Calu3 (cell line): Measurements from ENCODE around the gene SLC16A2. TPM values are rescaled to one million over a fixed set of nuclear protein-coding genes. Genes with fewer than 3 reads are reported as not detected.

Experiments
- BruUV-seq: library from RNA; stranded (reverse); fragments of 400-500 nt; replicated peaks from 2 replicates; lab custom pipeline; 2021; lab: Mats Ljungman, UMichigan
- CTCF ChIA-PET: fragments of 300-600 bp; sonication (Branson Sonifier 250); formaldehyde crosslinking; loops from one replicate; lab custom pipeline; 2022; ENCODE audit warnings: antibody characterized with exemption; lab: Charles Lee
- DNase-seq: peaks from one replicate; pipeline ENCODE4 v3.0.0; 2022
- H3K27ac Mint-ChIP-seq: one replicate; pipeline ENCODE4 v1.8.0; 2022; ENCODE audit warnings: mixed read lengths; ENCODE audit not compliant: unreplicated experiment
- H3K27me3 Mint-ChIP-seq: one replicate; pipeline ENCODE4 v1.8.0; 2022; ENCODE audit warnings: mixed read lengths; ENCODE audit not compliant: unreplicated experiment
- H3K36me3 Mint-ChIP-seq: one replicate; pipeline ENCODE4 v1.8.0; 2022; ENCODE audit warnings: mild to moderate bottlenecking, moderate library complexity, mixed read lengths; ENCODE audit not compliant: insufficient read depth, unreplicated experiment
- H3K4me1 Mint-ChIP-seq: one replicate; pipeline ENCODE4 v1.8.0; 2022; ENCODE audit warnings: mild to moderate bottlenecking, low read depth, mixed read lengths; ENCODE audit not compliant: unreplicated experiment
- H3K4me3 Mint-ChIP-seq: one replicate; pipeline ENCODE4 v1.8.0; 2022; ENCODE audit warnings: mild to moderate bottlenecking, low read depth, moderate library complexity, mixed read lengths; ENCODE audit not compliant: unreplicated experiment
- H3K9me3 Mint-ChIP-seq: one replicate; pipeline ENCODE4 v1.8.0; 2022; ENCODE audit warnings: low read depth, mixed read lengths; ENCODE audit not compliant: unreplicated experiment
- intact Hi-C: fragments of 100-400 bp; cut with micrococcal nuclease; formaldehyde crosslinking; loops from one replicate; pipeline ENCODE4 v1.10.0; 2022; ENCODE audit not compliant: unreplicated experiment
- total RNA-seq: library from RNA; stranded (reverse); gene quantifications from 2 replicates; pipeline ENCODE4 v1.2.3, GENCODE V29; 2022
- TF ChIP-seq, protein P1 (sequence below): fragments of 200-600 bp; IDR thresholded peaks from one replicate; pipeline ENCODE4 v1.8.0; 2022; ENCODE audit warnings: antibody characterized with exemption; ENCODE audit not compliant: unreplicated experiment

Gene SLC16A2
- total RNA-seq, 1 experiment from 2014 or later, result 0.59 TPM

DNA sequence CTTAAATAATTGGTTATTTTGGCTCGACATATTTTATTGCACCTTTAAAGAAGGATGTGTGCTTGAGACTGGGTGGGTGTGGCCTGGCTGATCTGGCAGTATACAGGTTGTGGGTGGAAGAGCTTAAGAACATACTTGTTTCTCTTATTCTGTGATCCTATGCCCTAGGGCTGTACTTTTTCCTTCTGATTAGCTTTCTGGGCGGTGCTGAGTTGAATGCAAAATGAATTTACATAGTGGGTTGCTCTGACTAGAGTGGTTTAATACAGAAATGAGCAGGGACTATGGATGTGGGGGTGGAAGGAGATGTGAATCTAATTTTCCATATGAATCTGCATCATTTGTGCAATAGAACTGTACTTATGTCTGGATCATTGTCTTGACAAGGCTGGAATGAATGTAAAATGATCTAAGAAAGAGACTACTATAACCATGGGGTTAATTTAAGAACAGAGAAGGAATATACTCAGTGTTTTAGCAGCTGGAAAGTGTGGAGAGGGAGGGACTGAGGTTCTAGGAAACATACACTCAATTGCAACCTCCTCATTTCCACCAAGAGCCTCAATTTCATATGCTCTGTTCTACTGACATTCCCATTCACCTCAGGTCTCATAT, 119.4 kb downstream of the SLC16A2 start:
- Mint-ChIP-seq H3K9me3 (no peaks in the 10 kb centered on the region), H3K4me1 (no peaks in the 10 kb centered on the region), H3K27ac (no peak overlapping the region), H3K27me3 (peaks cover 24% of the 10 kb centered on the region), H3K4me3 (no peak overlapping the region), H3K36me3 (peaks cover 16% of the 10 kb centered on the region)
- BruUV-seq, result no TSS peak
- TF ChIP-seq, protein P1, sequence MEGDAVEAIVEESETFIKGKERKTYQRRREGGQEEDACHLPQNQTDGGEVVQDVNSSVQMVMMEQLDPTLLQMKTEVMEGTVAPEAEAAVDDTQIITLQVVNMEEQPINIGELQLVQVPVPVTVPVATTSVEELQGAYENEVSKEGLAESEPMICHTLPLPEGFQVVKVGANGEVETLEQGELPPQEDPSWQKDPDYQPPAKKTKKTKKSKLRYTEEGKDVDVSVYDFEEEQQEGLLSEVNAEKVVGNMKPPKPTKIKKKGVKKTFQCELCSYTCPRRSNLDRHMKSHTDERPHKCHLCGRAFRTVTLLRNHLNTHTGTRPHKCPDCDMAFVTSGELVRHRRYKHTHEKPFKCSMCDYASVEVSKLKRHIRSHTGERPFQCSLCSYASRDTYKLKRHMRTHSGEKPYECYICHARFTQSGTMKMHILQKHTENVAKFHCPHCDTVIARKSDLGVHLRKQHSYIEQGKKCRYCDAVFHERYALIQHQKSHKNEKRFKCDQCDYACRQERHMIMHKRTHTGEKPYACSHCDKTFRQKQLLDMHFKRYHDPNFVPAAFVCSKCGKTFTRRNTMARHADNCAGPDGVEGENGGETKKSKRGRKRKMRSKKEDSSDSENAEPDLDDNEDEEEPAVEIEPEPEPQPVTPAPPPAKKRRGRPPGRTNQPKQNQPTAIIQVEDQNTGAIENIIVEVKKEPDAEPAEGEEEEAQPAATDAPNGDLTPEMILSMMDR, result no peak
- DNase-seq, result no peak
- CTCF ChIA-PET, result no interaction called here
- intact Hi-C loops, result no loop called here

DNA sequence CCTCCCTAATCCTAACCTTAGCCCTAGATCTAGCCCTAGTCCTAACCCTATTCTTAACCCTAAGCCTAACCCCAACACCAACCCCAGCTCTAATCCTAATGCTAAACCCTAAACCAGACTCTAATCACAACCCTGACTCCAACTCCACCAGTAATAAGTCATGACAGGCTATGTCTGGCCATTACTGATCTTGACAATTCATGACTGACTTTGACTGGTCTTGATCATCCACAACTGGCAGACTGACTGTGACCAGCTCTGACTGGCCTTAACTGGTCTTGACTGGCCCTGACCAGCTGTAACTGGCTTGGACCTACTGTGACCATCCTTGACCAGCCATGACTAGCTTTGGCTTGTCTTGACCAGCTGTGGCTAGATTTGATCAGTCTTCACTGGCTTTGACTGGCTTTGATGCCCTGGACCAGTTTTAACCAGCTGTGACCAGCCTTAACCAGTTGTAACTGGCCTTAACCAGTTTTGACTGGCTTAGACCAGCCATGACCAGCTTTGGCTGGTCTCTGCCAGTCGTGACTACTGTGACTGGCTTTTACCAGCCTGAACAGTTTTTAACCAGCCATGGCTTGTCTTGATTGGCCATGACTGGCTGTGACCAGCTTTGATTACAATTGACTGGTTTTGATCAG, 124.7 kb downstream of the SLC16A2 start:
- Mint-ChIP-seq H3K9me3 (no peaks in the 10 kb centered on the region), H3K4me3 (no peak overlapping the region), H3K4me1 (no peaks in the 10 kb centered on the region), H3K27ac (no peak overlapping the region), H3K27me3 (peaks cover 13% of the 10 kb centered on the region), H3K36me3 (no peaks in the 10 kb centered on the region)
- no TSS peak for BruUV-seq
- DNase-seq, result no peak
- TF ChIP-seq, protein P1, result no peak
- CTCF ChIA-PET, result no interaction called here
- intact Hi-C loops, result no loop called here

DNA sequence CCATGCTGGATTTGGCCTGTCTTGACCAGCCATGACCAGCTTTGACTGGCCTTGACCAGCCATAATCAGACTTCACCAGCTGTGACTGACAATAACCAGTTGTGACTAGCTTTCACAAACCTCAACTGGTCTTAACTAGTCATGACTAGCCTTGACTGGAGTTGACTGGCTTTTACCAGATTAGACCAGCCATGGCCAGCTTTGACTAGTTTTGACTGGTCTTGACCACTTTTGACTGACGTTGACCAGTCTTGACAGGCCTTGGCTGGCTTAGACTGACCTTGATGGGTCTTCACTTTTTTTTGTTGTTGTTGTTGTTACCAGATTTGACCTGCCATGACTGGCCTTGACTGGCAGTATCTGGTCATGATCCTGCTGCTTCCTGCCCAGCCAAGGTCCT, 125.7 kb downstream of the SLC16A2 start:
- intact Hi-C loops, result no loop called here
- Mint-ChIP-seq H3K36me3 (no peaks in the 10 kb centered on the region), H3K9me3 (no peaks in the 10 kb centered on the region), H3K4me1 (no peaks in the 10 kb centered on the region), H3K27ac (no peak overlapping the region), H3K27me3 (peaks cover 13% of the 10 kb centered on the region), H3K4me3 (no peak overlapping the region)
- CTCF ChIA-PET, result interaction anchor here (0.6 kb wide), 1 partner anchor 734 kb away, joined by 3 read pairs; no protein-coding TSS in a partner anchor
- no TSS peak for BruUV-seq
- DNase-seq, result no peak
- TF ChIP-seq, protein P1, result no peak

DNA sequence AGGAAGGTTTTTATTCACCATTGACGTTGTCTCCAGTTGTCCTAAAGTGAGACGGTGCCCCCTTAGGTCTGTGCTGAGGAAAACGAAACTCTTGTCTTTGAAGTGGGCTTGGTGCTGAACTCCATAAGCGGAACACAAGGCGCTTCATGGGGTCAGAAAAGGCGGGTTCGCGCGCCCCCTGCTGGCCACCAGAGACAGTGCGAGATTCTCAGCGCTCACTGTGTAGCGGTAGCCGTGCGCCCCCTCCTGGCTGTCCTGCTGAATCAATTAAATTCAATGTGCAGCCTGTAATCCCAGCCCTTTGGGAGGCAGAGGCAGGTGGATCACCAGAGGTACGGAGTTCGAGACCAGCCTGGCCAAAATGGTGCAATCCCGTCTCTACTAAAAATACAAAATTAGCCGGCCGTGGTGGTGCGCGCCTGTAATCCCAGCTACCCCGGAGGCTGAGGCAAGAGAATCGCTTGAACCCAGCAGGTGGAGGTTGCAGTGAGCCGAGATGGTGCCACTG, 129.1 kb downstream of the SLC16A2 start:
- no peaks in the 10 kb centered on the region for H3K9me3 Mint-ChIP-seq
- intact Hi-C loops, result loop anchor here (1.0 to 10.0 kb wide), 2 partner anchors 96 to 167 kb away; no protein-coding TSS in a partner anchor
- CTCF ChIA-PET, result no interaction called here
- DNase-seq, result peak; percentile 85
- TF ChIP-seq, protein P1, result peak; percentile 99
- H3K36me3 Mint-ChIP-seq, result no peaks in the 10 kb centered on the region
- peaks cover 5% of the 10 kb centered on the region for H3K27me3 Mint-ChIP-seq
- BruUV-seq, result no TSS peak
- H3K4me3 Mint-ChIP-seq, result no peak overlapping the region
- H3K27ac Mint-ChIP-seq, result no peak overlapping the region
- no peaks in the 10 kb centered on the region for H3K4me1 Mint-ChIP-seq
